Caco-2 (cell line): ENCODE data around the gene FLAD1. TPM values are rescaled to one million over a fixed set of nuclear protein-coding genes. Genes with fewer than 3 reads are reported as not detected.

ENCODE experiments used
- BruUV-seq: library from RNA; stranded (reverse); fragments of 400-500 nt; replicated peaks from 2 replicates; lab custom pipeline; 2021; lab: Mats Ljungman, UMichigan
- CTCF ChIA-PET: fragments of 300-600 bp; sonication (Branson Sonifier 250); formaldehyde crosslinking; loops from one replicate; lab custom pipeline; 2022; ENCODE audit warnings: antibody characterized with exemption; lab: Charles Lee
- POLR2A ChIA-PET: fragments of 300-600 bp; sonication (Branson Sonifier 250); formaldehyde crosslinking; loops from one replicate; lab custom pipeline; 2022; ENCODE audit warnings: antibody characterized with exemption; lab: Charles Lee
- DNase-seq, 2 experiments: peaks; one replicate each; pipeline versions ENCODE4 v3.0.0 to v3.0.0-alpha.2; 2020 to 2022
- H3K27me3 ChIP-seq: replicated peaks from 2 replicates; pipeline ENCODE4 v1.6.0; 2011; ENCODE audit warnings: low read length; ENCODE audit not compliant: control insufficient read depth, insufficient read depth
- H3K36me3 ChIP-seq: 2 replicates; pipeline ENCODE4 v1.5.1; 2011; ENCODE audit warnings: low read length; ENCODE audit not compliant: control insufficient read depth, insufficient read depth
- H3K4me1 ChIP-seq: fragments of 250-450 bp; sonication (Bioruptor Pico); 2 replicates; pipeline ENCODE4 v1.5.1; 2020; ENCODE audit warnings: mild to moderate bottlenecking
- H3K4me3 ChIP-seq: 2 replicates; pipeline ENCODE4 v1.5.1; 2011; ENCODE audit warnings: low read depth, mild to moderate bottlenecking, control low read depth, low read length
- H3K9me3 ChIP-seq: fragments of 250-450 bp; sonication (Bioruptor Pico); 2 replicates; pipeline ENCODE4 v1.5.1; 2020; ENCODE audit warnings: mild to moderate bottlenecking, moderate library complexity
- H3K27ac Mint-ChIP-seq: one replicate; pipeline ENCODE4 v1.8.0; 2022; ENCODE audit warnings: mixed read lengths; ENCODE audit not compliant: unreplicated experiment
- H3K27me3 Mint-ChIP-seq: one replicate; pipeline ENCODE4 v1.8.0; 2022; ENCODE audit warnings: mixed read lengths; ENCODE audit not compliant: insufficient read depth, unreplicated experiment
- H3K36me3 Mint-ChIP-seq: one replicate; pipeline ENCODE4 v1.8.0; 2022; ENCODE audit warnings: mild to moderate bottlenecking, mixed read lengths; ENCODE audit not compliant: insufficient read depth, unreplicated experiment
- H3K4me1 Mint-ChIP-seq: one replicate; pipeline ENCODE4 v1.8.0; 2022; ENCODE audit warnings: low read depth, mixed read lengths; ENCODE audit not compliant: unreplicated experiment
- H3K4me3 Mint-ChIP-seq: one replicate; pipeline ENCODE4 v1.8.0; 2022; ENCODE audit warnings: mild to moderate bottlenecking, moderate library complexity, mixed read lengths; ENCODE audit not compliant: unreplicated experiment
- H3K9me3 Mint-ChIP-seq: one replicate; pipeline ENCODE4 v1.8.0; 2022; ENCODE audit warnings: mixed read lengths; ENCODE audit not compliant: unreplicated experiment
- intact Hi-C: fragments of 100-400 bp; cut with micrococcal nuclease; formaldehyde crosslinking; loops from one replicate; pipeline ENCODE4 v1.10.0; 2022; ENCODE audit not compliant: unreplicated experiment
- total RNA-seq: library from RNA; stranded (reverse); gene quantifications from 2 replicates; pipeline ENCODE4 v1.2.3, GENCODE V29; 2022
- TF ChIP-seq, protein P1 (sequence below), 2 experiments: fragments of 200-600 bp in 1 of 2; IDR thresholded peaks; 1 replicate in 1 of 2; 2 replicates in 1 of 2; pipeline versions ENCODE4 v1.5.1 to v1.8.0; 2011 to 2022; ENCODE audit warnings: antibody characterized with exemption in 1 of 2, control low read depth in 1 of 2, inconsistent platforms in 1 of 2, low read depth in 1 of 2, low read length in 1 of 2, mild to moderate bottlenecking in 1 of 2, moderate library complexity in 1 of 2; ENCODE audit not compliant: insufficient read depth in 1 of 2, severe bottlenecking in 1 of 2, unreplicated experiment in 1 of 2

FLAD1 gene
- total RNA-seq, 1 experiment from 2014 or later: 51.3 TPM

DNA sequence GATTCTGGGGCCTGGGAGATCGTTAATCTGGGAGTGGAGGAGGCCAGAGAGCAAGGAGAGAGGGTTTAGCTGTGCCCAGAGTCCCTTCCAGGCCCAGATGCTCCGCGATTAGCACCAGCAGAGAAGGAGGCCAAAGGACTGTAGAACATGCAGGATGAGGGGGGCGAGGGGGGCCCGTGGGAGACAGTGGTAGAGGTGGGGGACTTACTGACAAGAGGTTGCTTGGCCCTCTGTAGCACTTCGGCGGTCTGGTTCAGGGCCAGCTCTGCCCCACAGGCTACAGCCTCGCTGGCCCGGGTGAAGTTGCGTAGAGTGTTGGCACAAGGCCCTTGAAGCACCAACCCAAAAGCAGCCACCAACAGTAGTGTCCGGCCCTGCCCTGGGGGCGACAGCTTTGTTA, 49.7 kb downstream of the FLAD1 start:
- Histone ChIP-seq H3K36me3 (no peaks in the 10 kb centered on the region), H3K27me3 (no peaks in the 10 kb centered on the region), H3K4me1 (no peaks in the 10 kb centered on the region), H3K4me3 (no peak overlapping the region), H3K9me3 (no peaks in the 10 kb centered on the region)
- no TSS peak for BruUV-seq
- DNase-seq: no peak
- H3K27me3 Mint-ChIP-seq: peaks cover 4% of the 10 kb centered on the region
- peaks cover under 1% of the 10 kb centered on the region for H3K4me1 Mint-ChIP-seq
- H3K4me3 Mint-ChIP-seq: no peak overlapping the region
- H3K9me3 Mint-ChIP-seq: no peaks in the 10 kb centered on the region
- TF ChIP-seq, protein P1, sequence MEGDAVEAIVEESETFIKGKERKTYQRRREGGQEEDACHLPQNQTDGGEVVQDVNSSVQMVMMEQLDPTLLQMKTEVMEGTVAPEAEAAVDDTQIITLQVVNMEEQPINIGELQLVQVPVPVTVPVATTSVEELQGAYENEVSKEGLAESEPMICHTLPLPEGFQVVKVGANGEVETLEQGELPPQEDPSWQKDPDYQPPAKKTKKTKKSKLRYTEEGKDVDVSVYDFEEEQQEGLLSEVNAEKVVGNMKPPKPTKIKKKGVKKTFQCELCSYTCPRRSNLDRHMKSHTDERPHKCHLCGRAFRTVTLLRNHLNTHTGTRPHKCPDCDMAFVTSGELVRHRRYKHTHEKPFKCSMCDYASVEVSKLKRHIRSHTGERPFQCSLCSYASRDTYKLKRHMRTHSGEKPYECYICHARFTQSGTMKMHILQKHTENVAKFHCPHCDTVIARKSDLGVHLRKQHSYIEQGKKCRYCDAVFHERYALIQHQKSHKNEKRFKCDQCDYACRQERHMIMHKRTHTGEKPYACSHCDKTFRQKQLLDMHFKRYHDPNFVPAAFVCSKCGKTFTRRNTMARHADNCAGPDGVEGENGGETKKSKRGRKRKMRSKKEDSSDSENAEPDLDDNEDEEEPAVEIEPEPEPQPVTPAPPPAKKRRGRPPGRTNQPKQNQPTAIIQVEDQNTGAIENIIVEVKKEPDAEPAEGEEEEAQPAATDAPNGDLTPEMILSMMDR (IDR thresholded peaks at IDR 0.05; ENCODE audit: insufficient read depth in 1 of 2, low read depth in 1 of 2, low read length in 1 of 2, severe bottlenecking in 1 of 2, unreplicated experiment in 1 of 2): no peak
- no peak overlapping the region for H3K27ac Mint-ChIP-seq
- intact Hi-C loops: no loop called here
- ChIA-PET CTCF (no interaction called here), POLR2A (no interaction called here)
- no peaks in the 10 kb centered on the region for H3K36me3 Mint-ChIP-seq

DNA sequence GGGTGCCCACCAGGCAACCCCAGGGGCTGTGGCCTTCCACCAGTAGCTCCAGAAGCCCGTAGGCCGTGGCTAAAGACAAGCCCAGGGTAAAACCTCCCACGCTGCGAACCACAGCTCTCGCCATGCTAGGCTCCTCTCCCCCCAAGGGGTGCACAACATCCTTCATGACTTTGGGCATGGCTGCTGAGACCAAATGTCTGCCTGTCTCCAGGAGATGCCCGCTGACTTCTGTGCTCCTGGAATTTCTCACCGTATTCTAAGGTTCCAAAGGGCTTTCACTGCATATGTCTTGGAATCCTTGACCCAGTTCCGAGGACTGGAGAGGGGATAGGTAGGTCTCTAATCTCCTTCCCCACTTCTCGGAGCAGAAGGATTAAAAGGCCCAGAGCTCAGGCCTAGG, 50.4 kb downstream of the FLAD1 start, which contains the start of the genes DCST1 and DCST2:
Gene DCST1, plus strand, starts transcription at position 301 of the 400 bp plus-strand sequence. CDS start 213 bp downstream, outside the sequence.
Gene DCST2, minus strand, starts transcription at position 258 of the 400 bp plus-strand sequence. Its CDS starts 80 bp downstream, at position 178.
- Mint-ChIP-seq H3K9me3 (no peaks in the 10 kb centered on the region), H3K4me3 (no peak within 1 kb of the TSS), H3K27ac (no peak within 1 kb of the TSS), H3K36me3 (no peaks in the 10 kb centered on the region), H3K27me3 (peaks cover 4% of the 10 kb centered on the region), H3K4me1 (peaks cover 6% of the 10 kb centered on the region)
- H3K4me1 ChIP-seq: no peaks in the 10 kb centered on the region
- no peaks in the 10 kb centered on the region for H3K36me3 ChIP-seq
- no peaks in the 10 kb centered on the region for H3K9me3 ChIP-seq
- BruUV-seq: no TSS peak
- TF ChIP-seq, protein P1 (IDR thresholded peaks at IDR 0.05; ENCODE audit: insufficient read depth in 1 of 2, low read depth in 1 of 2, low read length in 1 of 2, severe bottlenecking in 1 of 2, unreplicated experiment in 1 of 2): no peak
- POLR2A ChIA-PET: no interaction called here
- no peak within 1 kb of the TSS for H3K4me3 ChIP-seq
- CTCF ChIA-PET: interaction anchor here (1.1 kb wide), 1 partner anchor 16 kb away, joined by 3 read pairs; no protein-coding TSS in a partner anchor
- H3K27me3 ChIP-seq: no peaks in the 10 kb centered on the region
- intact Hi-C loops: no loop called here
- DNase-seq: no peak

DNA sequence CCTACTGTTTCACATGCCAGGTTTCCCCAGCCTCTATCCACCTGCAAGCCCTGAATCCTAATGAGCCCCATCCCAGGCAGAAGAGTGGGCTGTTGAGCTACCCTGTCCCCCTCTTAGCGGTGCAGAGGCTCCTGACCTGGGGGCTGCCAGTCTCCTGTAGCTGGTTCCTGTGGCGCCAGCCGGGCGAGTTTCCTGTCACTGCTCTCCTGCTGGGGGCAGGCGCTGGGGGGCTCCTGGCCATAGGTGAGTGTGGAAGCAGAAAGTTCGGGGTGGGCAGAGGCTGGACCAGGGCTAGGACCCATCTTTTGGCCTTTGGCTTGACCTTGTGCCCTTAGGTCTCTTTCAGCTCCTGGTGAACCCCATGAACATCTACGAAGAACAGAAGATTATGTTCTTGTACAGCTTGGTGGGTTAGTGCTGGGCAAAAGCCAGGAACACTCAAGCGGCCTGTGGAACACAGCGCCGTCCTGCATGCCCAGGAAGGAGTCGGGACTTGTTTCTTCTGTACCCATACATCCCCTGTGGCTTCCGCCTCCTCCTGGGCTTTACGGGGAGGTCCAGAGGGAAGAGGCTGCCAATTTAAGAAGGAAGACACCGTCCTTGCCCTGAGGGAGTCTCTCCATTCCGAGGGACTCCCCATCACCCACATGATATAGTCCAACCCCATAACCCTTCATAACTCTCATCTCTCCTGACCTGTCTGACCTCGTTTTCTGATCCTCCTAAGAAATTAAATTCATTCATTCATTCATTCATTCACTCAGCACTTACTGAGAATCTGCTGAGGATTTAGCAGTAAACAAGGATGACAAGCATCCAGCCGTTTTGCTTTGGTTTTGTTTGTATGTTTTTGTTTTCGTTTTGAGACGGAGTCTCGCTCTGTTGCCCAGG, 51.4 kb downstream of the FLAD1 start:
- no peak overlapping the region for H3K4me3 ChIP-seq
- DNase-seq: no peak
- no peaks in the 10 kb centered on the region for H3K4me1 ChIP-seq
- H3K27me3 ChIP-seq: no peaks in the 10 kb centered on the region
- Mint-ChIP-seq H3K27me3 (peaks cover 4% of the 10 kb centered on the region), H3K4me1 (peaks cover 10% of the 10 kb centered on the region), H3K27ac (no peak overlapping the region), H3K36me3 (no peaks in the 10 kb centered on the region), H3K4me3 (no peak overlapping the region), H3K9me3 (no peaks in the 10 kb centered on the region)
- no peaks in the 10 kb centered on the region for H3K9me3 ChIP-seq
- TF ChIP-seq, protein P1 (IDR thresholded peaks at IDR 0.05; ENCODE audit: insufficient read depth in 1 of 2, low read depth in 1 of 2, low read length in 1 of 2, severe bottlenecking in 1 of 2, unreplicated experiment in 1 of 2): no peak
- H3K36me3 ChIP-seq: no peaks in the 10 kb centered on the region
- ChIA-PET CTCF (interaction anchor here (0.8 to 1.1 kb wide), 2 partner anchors 10 to 17 kb away, joined by 3 to 5 read pairs; no protein-coding TSS in a partner anchor), POLR2A (no interaction called here)
- BruUV-seq: no TSS peak
- intact Hi-C loops: no loop called here
